GM18498 (cell line): Measurements from ENCODE around the gene KIF16B.
"Not testable (repeated sequence)": the region's sequence is repeated elsewhere in the genome, so short reads cannot be mapped to it uniquely, and the experiment has no call there.

Experiments
- ATAC-seq: cut with Tn5 transposase; IDR thresholded peaks from one replicate; pipeline ENCODE4 v1.9.1; 2021; ENCODE audit warnings: mild to moderate bottlenecking, moderate library complexity; ENCODE audit not compliant: unreplicated experiment

Gene KIF16B

GRCh38 chr20:16270989-16271388, 302.3 kb downstream of the KIF16B start:
- ATAC-seq: no peak

GRCh38 chr20:16270314-16270931, 302.8 kb downstream of the KIF16B start:
- no peak for ATAC-seq

- ATAC-seq: no peak
Measured at GRCh38 chr20:16267526-16267925, 305.7 kb downstream of the KIF16B start.

GRCh38 chr20:16265334-16265733, 307.9 kb downstream of the KIF16B start:
- ATAC-seq: no peak

GRCh38 chr20:16263582-16263981, 309.7 kb downstream of the KIF16B start:
- no peak for ATAC-seq

GRCh38 chr20:16262594-16262993, 310.7 kb downstream of the KIF16B start:
- no peak for ATAC-seq

GRCh38 chr20:16261733-16262273, 311.4 kb downstream of the KIF16B start:
- no peak for ATAC-seq

GRCh38 chr20:16260911-16261310, 312.3 kb downstream of the KIF16B start:
- ATAC-seq: no peak

GRCh38 chr20:16260133-16260532, 313.1 kb downstream of the KIF16B start:
- not testable (repeated sequence) for ATAC-seq

GRCh38 chr20:16258766-16259165, 314.5 kb downstream of the KIF16B start:
- no peak for ATAC-seq

GRCh38 chr20:16257813-16258430, 315.3 kb downstream of the KIF16B start:
- no peak for ATAC-seq

- ATAC-seq: no peak
Measured at GRCh38 chr20:16257021-16257420, 316.2 kb downstream of the KIF16B start.

GRCh38 chr20:16246870-16247269, 326.4 kb downstream of the KIF16B start:
- no peak for ATAC-seq

GRCh38 chr20:16246291-16246690, 327.0 kb downstream of the KIF16B start:
- no peak for ATAC-seq

GRCh38 chr20:16245879-16246278, 327.4 kb downstream of the KIF16B start:
- ATAC-seq: no peak

GRCh38 chr20:16244892-16245291, 328.4 kb downstream of the KIF16B start:
- no peak for ATAC-seq

- no peak for ATAC-seq
Measured at GRCh38 chr20:16243470-16243869, 329.8 kb downstream of the KIF16B start.

- ATAC-seq: no peak
Measured at GRCh38 chr20:16241911-16242310, 331.3 kb downstream of the KIF16B start.

GRCh38 chr20:16240355-16240754, 332.9 kb downstream of the KIF16B start:
- no peak for ATAC-seq

- ATAC-seq: no peak
Measured at GRCh38 chr20:16236589-16237241, 336.5 kb downstream of the KIF16B start.

- ATAC-seq: no peak
Measured at GRCh38 chr20:16230402-16230801, 342.8 kb downstream of the KIF16B start.

- ATAC-seq: no peak
Measured at GRCh38 chr20:16229813-16230212, 343.4 kb downstream of the KIF16B start.
